Measurements from ENCODE around the gene KRT9.

DNA sequence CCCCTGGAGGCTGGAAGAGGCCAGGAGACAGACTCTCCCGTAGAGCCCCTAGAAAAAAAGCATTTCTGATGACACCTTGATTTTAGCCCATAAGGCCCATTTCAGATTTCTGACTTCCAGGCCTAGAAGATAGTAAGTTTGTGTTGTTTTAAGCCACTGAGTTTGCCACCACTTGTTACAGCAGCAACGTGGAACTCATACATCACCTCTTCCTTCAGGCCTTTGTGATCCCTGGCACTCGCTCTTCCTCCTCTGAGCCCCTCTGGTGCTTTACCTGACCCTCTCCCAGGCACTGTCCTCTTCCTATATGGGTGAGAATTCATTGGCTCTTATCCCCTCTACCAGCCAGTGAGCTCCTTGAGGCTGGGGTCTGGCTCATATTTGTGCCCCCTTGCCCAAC, 25.0 kb downstream of the KRT9 start:
- TF ChIP-seq ZNF549 (CRISPR knock-in tag; IDR thresholded peaks at IDR 0.05) (no peak), ZSCAN5A (CRISPR knock-in tag; IDR thresholded peaks at IDR 0.05; ENCODE audit: borderline replicate concordance) (no peak), ZNF343 (CRISPR knock-in tag; IDR thresholded peaks at IDR 0.05) (no peak)

Measured in HepG2 (cell line).